Stimulated activated CD4-positive, alpha-beta T cell treated with anti-CD3 and anti-CD28 coated beads, Interleukin-2, amount 100 ng/mL, for 24 hours (primary cell): Measurements from ENCODE around the gene OR11A1.

Experiments used
- DNase-seq, 2 donors: peaks; one replicate each; pipeline ENCODE4 v3.0.0-alpha.2; 2020

OR11A1 gene

DNA sequence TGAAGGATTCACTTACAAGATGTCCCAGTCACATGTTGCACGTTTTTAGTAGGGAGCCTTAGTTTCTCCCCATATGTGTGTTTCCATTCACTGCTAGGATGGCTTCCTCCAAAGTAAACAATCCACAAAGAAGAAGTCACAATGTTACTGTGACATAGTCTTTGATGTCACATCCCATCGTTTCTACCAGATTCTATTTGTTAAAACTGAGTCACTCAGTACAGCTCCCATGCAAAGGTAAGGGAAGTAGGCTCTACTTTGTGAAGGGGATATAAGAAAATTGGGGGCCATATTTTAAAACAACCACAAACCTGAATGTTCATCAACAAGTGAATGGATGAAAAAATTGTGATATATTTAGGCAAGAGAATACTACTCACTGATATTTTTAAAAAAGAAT is at the start of gene OR11A1, which contains the start of gene OR2H1:
Gene OR11A1 (minus strand): TSS at position 101 of the 400 bp plus-strand sequence. CDS start 29,430 bp downstream, outside the sequence.
Gene OR2H1 (plus strand): TSS at position 185 of the 400 bp plus-strand sequence. CDS start 4,615 bp downstream, outside the sequence.
- DNase-seq: no peak

DNA sequence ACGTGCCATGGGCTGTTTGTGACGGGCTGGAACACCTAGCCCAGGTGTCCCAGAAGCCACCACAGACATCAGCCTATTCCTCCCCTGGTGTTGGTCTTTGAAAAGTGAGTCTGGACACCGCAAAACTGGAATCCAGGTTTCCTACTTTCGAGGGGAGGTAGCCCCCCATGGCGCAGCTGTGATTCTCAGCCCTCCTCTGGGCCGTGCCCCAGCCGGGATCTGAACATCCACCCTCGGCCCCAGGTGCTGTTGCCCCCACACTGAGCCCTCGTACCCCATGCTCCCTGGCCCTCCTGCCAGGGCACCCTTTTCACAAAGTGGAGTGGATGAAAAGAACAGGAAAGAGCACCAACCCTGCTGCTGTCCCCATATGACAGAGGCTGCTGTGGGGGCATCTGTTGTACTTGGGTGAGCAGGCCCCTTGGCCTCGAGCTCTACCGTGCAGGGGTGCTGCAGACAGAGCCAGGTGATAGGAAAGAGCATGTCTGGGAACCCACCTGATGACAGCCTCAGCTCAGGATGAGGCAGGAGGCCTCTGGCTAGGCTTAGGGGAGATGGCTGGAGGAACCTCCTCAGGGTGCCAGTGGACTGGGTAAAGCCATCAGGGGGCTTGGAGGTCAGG is 49.7 kb upstream of the OR11A1 start:
- DNase-seq: peak in 1 of 2 donors; percentile 10

GRCh38 chr6:29505808-29506207 is 48.9 kb upstream of the OR11A1 start:
- DNase-seq: peak in 1 of 2 donors; percentile 9

- no peak for DNase-seq
These were observed 48.1 kb upstream of the OR11A1 start for GRCh38 chr6:29504961-29505360.

GRCh38 chr6:29502597-29502996 is 45.7 kb upstream of the OR11A1 start:
- DNase-seq: no peak

DNA sequence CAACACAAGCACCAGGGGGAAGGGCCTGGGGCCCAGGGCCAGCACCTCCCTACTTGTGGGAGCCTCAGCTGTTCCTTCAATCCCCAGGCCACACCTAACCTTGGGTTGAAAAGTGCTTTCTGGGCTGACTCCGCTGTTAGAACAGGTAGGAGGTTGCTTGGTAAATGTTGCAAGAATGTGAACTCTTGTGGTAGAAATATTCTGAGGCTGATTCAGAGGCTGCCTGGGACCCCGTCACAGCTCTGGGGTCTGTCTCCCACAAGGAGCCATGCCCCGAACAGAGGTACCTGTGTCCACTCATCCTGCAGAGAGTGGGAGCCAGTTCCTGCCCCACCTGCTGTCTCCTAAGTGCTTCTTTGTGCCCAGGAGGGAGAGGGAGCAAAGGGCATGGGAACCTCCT is 45.3 kb upstream of the OR11A1 start:
- DNase-seq: no peak

- DNase-seq: peak in 1 of 2 donors; percentile 11
These were observed 44.2 kb upstream of the OR11A1 start for GRCh38 chr6:29501106-29501505.

GRCh38 chr6:29500594-29500993 is 43.7 kb upstream of the OR11A1 start:
- peak in 1 of 2 donors; percentile 6 for DNase-seq

DNA sequence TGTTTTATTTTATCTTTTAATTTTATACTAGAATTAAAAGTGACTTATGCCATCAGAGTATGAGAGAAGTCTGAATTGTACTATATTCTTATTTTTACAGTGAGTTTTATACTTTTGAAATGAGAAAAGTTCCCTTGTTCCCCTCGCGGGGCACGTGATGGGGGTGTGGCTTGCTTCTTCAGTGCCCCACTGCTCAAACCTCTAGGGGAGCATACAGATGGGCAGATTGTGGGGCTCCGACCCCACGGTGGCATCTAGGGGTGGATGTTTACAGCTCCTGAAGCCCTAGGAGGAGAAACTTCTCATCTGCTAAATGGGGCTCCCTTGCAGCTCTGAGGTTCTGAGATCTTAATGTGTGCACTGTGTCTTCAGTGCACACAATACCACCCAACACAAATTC is 42.8 kb upstream of the OR11A1 start:
- DNase-seq: no peak

GRCh38 chr6:29496961-29497360 is 40.1 kb upstream of the OR11A1 start:
- DNase-seq: peak in 1 of 2 donors; percentile 1

GRCh38 chr6:29495571-29495970 is 38.7 kb upstream of the OR11A1 start:
- DNase-seq: peak in 1 of 2 donors; percentile 0

DNA sequence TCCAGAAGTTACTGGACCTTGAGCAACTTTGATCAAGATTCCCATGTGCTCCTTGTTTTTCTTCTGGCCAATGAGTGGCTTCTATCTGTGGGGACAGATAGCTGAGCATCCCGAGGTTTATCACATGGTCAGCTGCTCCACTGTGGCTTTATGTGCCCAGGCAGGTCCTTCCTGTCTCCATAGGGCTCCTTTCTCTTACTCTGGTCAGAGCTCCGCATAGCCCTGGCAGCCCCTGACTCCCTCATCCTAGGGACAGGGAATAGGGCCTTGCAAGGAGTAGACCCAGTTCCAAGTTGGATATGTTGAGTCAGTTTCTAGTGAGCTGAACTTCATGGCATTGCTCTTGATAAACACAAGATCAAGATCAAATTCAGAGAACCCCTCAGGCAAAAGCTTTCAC is 37.3 kb upstream of the OR11A1 start:
- peak in 1 of 2 donors; percentile 6 for DNase-seq

DNA sequence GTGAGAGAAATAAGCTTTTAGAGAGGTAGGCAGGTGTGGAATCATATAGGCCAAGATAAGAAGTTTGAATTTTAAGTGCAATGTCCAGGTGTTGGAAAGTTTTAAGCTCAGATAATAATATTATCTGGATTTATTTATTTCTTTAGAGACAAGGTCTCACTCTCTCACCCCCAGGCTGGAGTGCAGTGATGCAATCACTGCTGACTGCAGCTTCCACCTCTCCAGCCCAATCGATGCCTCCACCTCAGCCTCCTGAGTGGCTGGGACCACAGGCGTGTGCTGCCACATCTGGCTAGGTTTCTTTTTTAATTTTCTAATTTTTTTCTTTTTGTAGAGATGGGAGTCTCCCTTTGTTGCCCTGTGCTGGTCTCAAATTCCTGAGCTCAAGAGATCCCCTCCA is 36.4 kb upstream of the OR11A1 start:
- no peak for DNase-seq

DNA sequence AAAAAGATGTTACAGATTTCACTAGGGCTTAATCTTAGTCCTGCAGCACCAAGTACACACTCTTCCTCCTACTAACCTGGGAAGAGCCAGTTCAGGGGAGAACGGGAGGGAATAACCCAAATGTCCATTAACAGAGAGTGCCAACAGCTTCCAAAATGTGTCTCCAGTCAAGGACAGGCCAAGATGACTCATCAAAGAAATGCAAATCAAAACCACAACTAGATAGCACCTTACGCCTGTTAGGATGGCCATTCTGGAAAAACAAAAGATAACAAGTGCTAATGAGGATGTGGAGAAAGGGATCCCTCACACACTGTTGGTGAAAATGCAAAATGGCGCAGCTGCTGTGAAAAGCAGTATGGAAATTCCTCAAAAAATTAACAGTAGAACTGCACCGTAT is 34.7 kb upstream of the OR11A1 start:
- DNase-seq: no peak

- DNase-seq: no peak
These were observed 33.7 kb upstream of the OR11A1 start for GRCh38 chr6:29490552-29490951.

GRCh38 chr6:29490055-29490454 is 33.2 kb upstream of the OR11A1 start:
- DNase-seq: no peak

- no peak for DNase-seq
These were observed 32.4 kb upstream of the OR11A1 start for GRCh38 chr6:29489286-29489685.

DNA sequence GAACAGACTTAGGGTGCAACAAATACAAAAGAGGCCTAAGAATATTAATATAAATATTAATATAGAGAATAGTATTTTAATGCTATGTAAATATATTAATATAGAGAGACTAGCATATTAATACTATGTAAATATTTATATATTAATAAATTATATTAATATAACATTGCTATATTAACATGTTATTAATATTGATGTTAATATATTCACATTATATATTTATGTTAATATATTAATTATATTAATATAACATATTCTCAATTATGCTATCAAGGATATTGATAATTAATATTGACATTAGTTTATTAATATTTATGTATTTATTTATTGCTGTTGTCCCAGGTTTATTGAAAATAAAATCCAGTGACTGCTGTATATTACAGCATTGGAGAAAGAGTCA is 32.0 kb upstream of the OR11A1 start:
- DNase-seq: no peak

- DNase-seq: no peak
These were observed 30.8 kb upstream of the OR11A1 start, which contains the start of gene MAS1L for GRCh38 chr6:29487660-29488059. Gene MAS1L (minus strand): TSS chr6:29487956. CDS start chr6:29487902, 54 bp downstream.

GRCh38 chr6:29487131-29487530 is 30.3 kb upstream of the OR11A1 start:
- DNase-seq: no peak

DNA sequence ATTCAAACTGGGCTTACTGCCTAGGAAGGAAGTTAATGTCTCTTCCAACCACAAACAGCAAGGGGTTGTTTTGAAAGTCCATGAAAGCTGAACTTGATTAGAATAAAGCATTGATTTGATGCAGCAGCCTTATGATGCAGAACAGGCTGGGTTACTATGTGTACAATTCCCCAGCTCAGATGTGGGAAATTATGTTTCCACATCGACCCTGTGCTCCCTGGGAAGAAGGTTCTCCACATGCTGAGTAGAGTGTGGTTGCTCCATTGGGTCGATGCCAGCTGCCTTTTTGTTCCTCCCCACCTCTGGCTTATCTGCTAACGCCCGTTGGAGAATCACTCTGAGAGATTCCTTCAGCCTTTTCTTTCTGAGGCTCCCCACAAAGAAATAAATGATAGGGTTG is 29.7 kb upstream of the OR11A1 start:
- no peak for DNase-seq

GRCh38 chr6:29483735-29484134 is 26.9 kb upstream of the OR11A1 start:
- no peak for DNase-seq

GRCh38 chr6:29483186-29483585 is 26.3 kb upstream of the OR11A1 start:
- DNase-seq: no peak

DNA sequence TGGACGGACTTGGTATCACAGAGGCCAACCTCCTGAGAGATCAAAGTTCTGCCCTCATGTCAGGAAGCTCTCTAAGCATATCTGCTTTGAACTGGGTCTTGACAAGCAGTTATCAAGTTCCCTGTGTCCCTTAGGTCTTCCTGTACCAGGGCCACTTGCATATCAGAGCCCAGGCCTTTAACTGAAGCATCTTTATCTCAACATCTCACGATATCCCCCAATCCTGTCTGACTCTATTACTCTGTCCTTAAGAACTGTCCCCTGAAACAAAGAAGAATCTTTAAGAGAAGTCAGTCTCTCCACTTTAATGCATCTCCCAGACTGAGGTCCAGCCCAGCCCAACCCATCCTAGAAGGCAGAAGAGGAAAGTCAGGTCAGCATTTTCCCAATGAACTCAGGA is 22.7 kb upstream of the OR11A1 start:
- no peak for DNase-seq

DNA sequence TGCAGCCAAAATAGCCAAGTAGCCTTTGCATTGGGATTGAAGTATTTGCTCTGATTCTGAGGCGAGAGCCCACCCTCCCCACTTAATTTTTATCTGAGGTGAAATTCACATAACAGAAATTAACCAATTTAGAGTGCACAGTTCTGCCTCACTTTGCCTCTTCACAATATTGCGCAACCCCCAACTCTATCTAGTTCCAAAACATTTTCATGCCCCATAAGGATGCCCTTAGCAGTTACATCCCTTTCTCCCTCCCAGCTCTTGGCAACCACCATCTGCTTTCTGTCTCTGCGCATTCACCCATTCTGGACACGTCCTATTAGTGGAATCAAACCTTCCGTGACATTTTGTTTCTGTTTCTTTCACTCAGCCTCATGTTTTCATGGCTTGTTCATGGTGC is 21.9 kb upstream of the OR11A1 start:
- no peak for DNase-seq
